H1 (cell line): ENCODE data around the gene SCN3A. TPM values are rescaled to one million over a fixed set of nuclear protein-coding genes. Genes with fewer than 3 reads are reported as not detected.

Experiments
- CTCF ChIA-PET: fragments of 300-600 bp; sonication (Branson Sonifier 250); formaldehyde crosslinking; loops from one replicate; lab custom pipeline; 2021; ENCODE audit not compliant: partially characterized antibody; lab: Charles Lee
- POLR2A ChIA-PET: fragments of 300-600 bp; sonication (Branson Sonifier 250); formaldehyde crosslinking; loops from one replicate; lab custom pipeline; 2021; ENCODE audit warnings: inconsistent platforms; ENCODE audit not compliant: partially characterized antibody; lab: Charles Lee
- DNase-seq, 2 experiments: peaks; one replicate each; pipeline versions ENCODE4 v3.0.0 to v3.0.0-alpha.2; 2010 to 2022; ENCODE audit warnings: low spot score in 2 of 2, low read depth in 1 of 2, mixed read lengths in 1 of 2
- FAIRE-seq: peaks from 2 replicates; lab custom pipeline; 2011; peaks lifted over from hg19 to GRCh38; lab: Jason Lieb, UNC
- H2AFZ ChIP-seq: 2 replicates; pipeline ENCODE4 v1.8.1; 2012; ENCODE audit warnings: low read length, inconsistent platforms
- H2AK5ac ChIP-seq: 2 replicates; pipeline ENCODE4 v1.6.1; 2013; ENCODE audit warnings: low read depth, low read length
- H2BK120ac ChIP-seq: replicated peaks from 2 replicates; pipeline ENCODE3; 2013; ENCODE audit warnings: low read depth, low read length, inconsistent platforms
- H2BK12ac ChIP-seq: 2 replicates; pipeline ENCODE4 v1.6.1; 2013; ENCODE audit warnings: low read depth, low read length
- H2BK15ac ChIP-seq: 2 replicates; pipeline ENCODE4 v1.6.1; 2013; ENCODE audit warnings: low read length
- H2BK20ac ChIP-seq: 2 replicates; pipeline ENCODE4 v1.6.1; 2013; ENCODE audit warnings: low read length
- H2BK5ac ChIP-seq: 2 replicates; pipeline ENCODE4 v1.6.1; 2013; ENCODE audit warnings: low read depth, low read length
- H3K14ac ChIP-seq: 2 replicates; pipeline ENCODE4 v1.6.1; 2013; ENCODE audit warnings: inconsistent platforms; ENCODE audit not compliant: insufficient read length
- H3K18ac ChIP-seq: 2 replicates; pipeline ENCODE4 v1.6.1; 2013; ENCODE audit warnings: low read length; ENCODE audit errors: extremely low read depth
- H3K23ac ChIP-seq: 2 replicates; pipeline ENCODE4 v1.6.1; 2013; ENCODE audit warnings: inconsistent platforms; ENCODE audit not compliant: insufficient read length
- H3K23me2 ChIP-seq: 2 replicates; pipeline ENCODE4 v1.6.1; 2013; ENCODE audit warnings: low read depth, low read length
- H3K27ac ChIP-seq: 2 replicates; pipeline ENCODE4 v1.6.1; 2011; ENCODE audit warnings: low read depth, low read length, inconsistent platforms
- H3K27me3 ChIP-seq, 4 experiments: replicated peaks in 1 of 4; 1 replicate in 1 of 4; 2 replicates in 3 of 4; pipeline versions ENCODE4 v1.6.1 to v1.8.1; 2011 to 2013; ENCODE audit warnings: low read length in 3 of 4, mild to moderate bottlenecking in 3 of 4, inconsistent platforms in 2 of 4, mixed read lengths in 2 of 4, moderate library complexity in 1 of 4; ENCODE audit not compliant: control insufficient read depth in 3 of 4, insufficient read depth in 3 of 4; ENCODE audit errors: extremely low read depth in 1 of 4
- H3K36me3 ChIP-seq, 4 experiments: 2 replicates each; pipeline versions ENCODE4 v1.6.1 to v1.8.1; 2011 to 2013; ENCODE audit warnings: mild to moderate bottlenecking in 4 of 4, low read length in 3 of 4, moderate library complexity in 2 of 4, control low read depth in 1 of 4, inconsistent platforms in 1 of 4; ENCODE audit not compliant: insufficient read depth in 4 of 4, control insufficient read depth in 2 of 4
- H3K4ac ChIP-seq: replicated peaks from 2 replicates; pipeline ENCODE3; 2013; ENCODE audit warnings: low read length, low read depth, mixed read lengths, inconsistent platforms; ENCODE audit not compliant: insufficient read length
- H3K4me1 ChIP-seq, 4 experiments: replicated peaks in 1 of 4; 1 replicate in 1 of 4; 2 replicates in 3 of 4; pipeline versions ENCODE4 v1.6.1 to v1.8.1; 2011 to 2013; ENCODE audit warnings: low read length in 3 of 4, inconsistent platforms in 2 of 4, mixed read lengths in 1 of 4; ENCODE audit not compliant: insufficient read depth in 4 of 4, control insufficient read depth in 3 of 4
- H3K4me2 ChIP-seq, 2 experiments: 2 replicates each; pipeline versions ENCODE4 v1.6.1 to v1.8.1; 2011 to 2013; ENCODE audit warnings: low read depth in 2 of 2, low read length in 2 of 2, control low read depth in 1 of 2, inconsistent platforms in 1 of 2, mild to moderate bottlenecking in 1 of 2; ENCODE audit not compliant: insufficient read depth in 1 of 2
- H3K4me3 ChIP-seq, 4 experiments: fragments of 200-600, 300-600 bp in 1 of 4; sonication (generic), shearing (Covaris generic), sonication (Bioruptor Twin) in 1 of 4; 2 replicates each; pipeline versions ENCODE4 v1.5.1 to v1.8.1; 2011 to 2016; ENCODE audit warnings: low read length in 4 of 4, low read depth in 3 of 4, control low read depth in 2 of 4, inconsistent platforms in 2 of 4, mild to moderate bottlenecking in 2 of 4, mixed read lengths in 1 of 4, moderate library complexity in 1 of 4; ENCODE audit not compliant: insufficient read depth in 2 of 4; ENCODE audit errors: extremely low read depth in 1 of 4
- H3K56ac ChIP-seq: replicated peaks from 2 replicates; pipeline ENCODE3; 2013; ENCODE audit warnings: low read depth, mild to moderate bottlenecking, mixed read lengths, low read length, inconsistent platforms; ENCODE audit not compliant: insufficient read length
- H3K79me1 ChIP-seq: 2 replicates; pipeline ENCODE4 v1.6.1; 2013; ENCODE audit warnings: low read depth, low read length, control low read depth
- H3K79me2 ChIP-seq, 2 experiments: 2 replicates each; pipeline versions ENCODE4 v1.6.1 to v1.8.1; 2012 to 2013; ENCODE audit warnings: low read length in 2 of 2, mild to moderate bottlenecking in 2 of 2, inconsistent platforms in 1 of 2; ENCODE audit not compliant: insufficient read depth in 2 of 2, control insufficient read depth in 1 of 2
- H3K9ac ChIP-seq, 4 experiments: replicated peaks in 1 of 4; 1 replicate in 1 of 4; 2 replicates in 3 of 4; pipeline versions ENCODE4 v1.6.1 to v1.8.1; 2011 to 2013; ENCODE audit warnings: low read depth in 3 of 4, low read length in 3 of 4, control low read depth in 2 of 4, mild to moderate bottlenecking in 2 of 4, moderate library complexity in 2 of 4, inconsistent platforms in 1 of 4; ENCODE audit errors: extremely low read depth in 1 of 4
- H3K9me3 ChIP-seq, 2 experiments: 2 replicates each; pipeline versions ENCODE4 v1.6.1 to v1.8.1; 2012 to 2013; ENCODE audit warnings: mild to moderate bottlenecking in 2 of 2, moderate library complexity in 2 of 2, control low read depth in 1 of 2, inconsistent platforms in 1 of 2, low read depth in 1 of 2, low read length in 1 of 2, mixed read lengths in 1 of 2; ENCODE audit not compliant: insufficient read depth in 2 of 2
- H4K20me1 ChIP-seq, 2 experiments: replicated peaks in 1 of 2; 2 replicates each; pipeline versions ENCODE3 to v1.8.1; 2011 to 2013; ENCODE audit warnings: inconsistent platforms in 2 of 2, low read length in 2 of 2, mild to moderate bottlenecking in 1 of 2; ENCODE audit not compliant: insufficient read depth in 2 of 2, control insufficient read depth in 1 of 2
- H4K5ac ChIP-seq: 2 replicates; pipeline ENCODE4 v1.6.1; 2013; ENCODE audit warnings: low read length, low read depth, mixed read lengths, inconsistent platforms; ENCODE audit not compliant: insufficient read length
- H4K8ac ChIP-seq: 2 replicates; pipeline ENCODE4 v1.8.0; 2013; ENCODE audit warnings: mild to moderate bottlenecking, moderate library complexity, low read length, inconsistent platforms; ENCODE audit not compliant: insufficient read depth; ENCODE audit errors: extremely low read depth
- H4K91ac ChIP-seq: replicated peaks from 2 replicates; pipeline ENCODE3; 2013; ENCODE audit warnings: low read length, mixed read lengths, inconsistent platforms; ENCODE audit not compliant: insufficient read length
- BACH1 ChIP-seq: IDR thresholded peaks from 2 replicates; pipeline ENCODE4 v1.6.1; 2012; ENCODE audit warnings: low read length, improper control_type of control experiment
- BCL11A ChIP-seq, 2 experiments: IDR thresholded peaks; one replicate each; pipeline ENCODE4 v1.6.1; 2011; ENCODE audit warnings: low read depth in 2 of 2, low read length in 2 of 2, mild to moderate bottlenecking in 2 of 2
- BRCA1 ChIP-seq: IDR thresholded peaks from 2 replicates; pipeline ENCODE4 v1.6.1; 2012; ENCODE audit warnings: low read depth, low read length, improper control_type of control experiment
- GABPA ChIP-seq: IDR thresholded peaks from 2 replicates; pipeline ENCODE4 v1.6.1; 2011; ENCODE audit warnings: mild to moderate bottlenecking, low read length, moderate library complexity, borderline replicate concordance; ENCODE audit not compliant: insufficient read depth
- JUN ChIP-seq: IDR thresholded peaks from 2 replicates; pipeline ENCODE4 v1.6.1; 2011; ENCODE audit warnings: low read depth, mild to moderate bottlenecking, improper control_type of control experiment, low read length
- NRF1 ChIP-seq: IDR thresholded peaks from 2 replicates; pipeline ENCODE4 v1.6.1; 2011; ENCODE audit warnings: mild to moderate bottlenecking, low read depth, low read length, improper control_type of control experiment
- SIRT6 ChIP-seq: IDR thresholded peaks from one replicate; pipeline ENCODE4 v1.7.1; 2012; ENCODE audit warnings: low read length, inconsistent platforms
- SIX5 ChIP-seq: IDR thresholded peaks from 2 replicates; pipeline ENCODE4 v1.6.1; 2011; ENCODE audit warnings: mild to moderate bottlenecking, low read depth, low read length
- SP4 ChIP-seq: IDR thresholded peaks from 2 replicates; pipeline ENCODE4 v1.6.1; 2012; ENCODE audit warnings: low read length, inconsistent platforms
- SRF ChIP-seq: IDR thresholded peaks from 2 replicates; pipeline ENCODE4 v1.6.1; 2011; ENCODE audit warnings: mild to moderate bottlenecking, low read depth, low read length, moderate library complexity
- TAF7 ChIP-seq: optimal IDR thresholded peaks from 2 replicates; pipeline ENCODE3; 2011; ENCODE audit warnings: low read depth, mild to moderate bottlenecking, inconsistent platforms, low read length, moderate library complexity, borderline replicate concordance
- TBP ChIP-seq: IDR thresholded peaks from 2 replicates; pipeline ENCODE4 v1.6.1; 2011; ENCODE audit warnings: low read depth, low read length, improper control_type of control experiment
- WGBS, 2 experiments: shearing (Covaris generic) in 1 of 2; methylation state at CpG; one replicate each; pipeline versions ENCODE4 v1.1.6 to v1.1.7; 2013 to 2015; ENCODE audit warnings: low lambda C conversion rate in 2 of 2, mixed read lengths in 2 of 2, inconsistent platforms in 1 of 2, low coverage in 1 of 2, missing lambda C conversion rate in 1 of 2; ENCODE audit not compliant: insufficient replicate concordance in 2 of 2, insufficient coverage in 1 of 2, insufficient read length in 1 of 2; ENCODE audit errors: extremely low coverage in 1 of 2, missing lambda C conversion rate in 1 of 2; 5-methylcytosine and 5-hydroxymethylcytosine counted together
- polyA plus RNA-seq, 7 experiments: library from polyadenylated mRNA; depleted of rRNA in 3 of 7; stranded (reverse) in 5 of 7; unstranded in 2 of 7; fragments of >200 nt in 5 of 7; fragments of 200-250 nt in 2 of 7; gene quantifications; 1 replicate in 5 of 7; 2 replicates in 1 of 7; 4 replicates in 1 of 7; pipeline versions ENCODE4 v1.2.1 to v1.2.3, GENCODE V29; 2011 to 2013; ENCODE audit warnings: missing spikeins in 2 of 7, mixed read lengths in 2 of 7
- total RNA-seq: library from RNA; stranded (reverse); fragmentation: NEBNext Ultra II Directional; extraction: Animal tissue kit (Norgen Biotek cat#: 25700); gene quantifications from 2 replicates; pipeline ENCODE4 v1.2.1, GENCODE V29; 2021
- TF ChIP-seq, protein P1 (sequence below): IDR thresholded peaks from 2 replicates; pipeline ENCODE4 v1.6.1; 2011; ENCODE audit warnings: low read length, improper control_type of control experiment
- TF ChIP-seq, protein P2 (sequence below): IDR thresholded peaks from 2 replicates; pipeline ENCODE4 v1.6.1; 2012; ENCODE audit warnings: inconsistent platforms

The SCN3A gene
- total and polyA plus RNA-seq, 2 of the 8 experiments (the other 6 are each of a cell fraction or from before 2014, with no cell fraction given) = 0.02 TPM; not detected in 1

DNA sequence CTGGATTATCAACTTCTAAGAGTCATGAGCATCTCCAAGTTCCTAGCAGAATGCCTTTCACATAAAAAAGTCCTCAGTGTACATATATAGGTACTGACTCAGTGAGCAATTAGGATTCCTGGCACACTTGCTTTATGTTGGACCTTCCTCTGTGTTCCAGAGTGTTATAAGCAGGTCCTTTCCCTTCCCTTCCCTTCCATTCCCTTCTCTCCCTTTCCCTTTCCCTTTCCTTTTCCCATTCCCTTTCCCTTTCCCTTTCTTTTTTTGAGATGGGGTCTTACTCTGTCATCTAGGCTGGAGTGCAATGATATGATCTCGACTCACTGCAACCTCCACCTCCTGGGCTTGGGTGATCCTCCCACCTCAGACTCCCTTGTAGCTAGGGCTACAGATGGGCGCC is 48.7 kb downstream of the SCN3A start:
- 83% methylated on average over 2 of the region's 2 CpGs; no CpG with 5 or more reads in 1 of the 2 experiments for WGBS, 2 experiments
- CTCF ChIA-PET = interaction anchor here (0.9 to 1.6 kb wide), 3 partner anchors 11 to 137 kb away, joined by 3 to 5 read pairs (median 4); no protein-coding TSS in a partner anchor
- TF ChIP-seq, protein P1, sequence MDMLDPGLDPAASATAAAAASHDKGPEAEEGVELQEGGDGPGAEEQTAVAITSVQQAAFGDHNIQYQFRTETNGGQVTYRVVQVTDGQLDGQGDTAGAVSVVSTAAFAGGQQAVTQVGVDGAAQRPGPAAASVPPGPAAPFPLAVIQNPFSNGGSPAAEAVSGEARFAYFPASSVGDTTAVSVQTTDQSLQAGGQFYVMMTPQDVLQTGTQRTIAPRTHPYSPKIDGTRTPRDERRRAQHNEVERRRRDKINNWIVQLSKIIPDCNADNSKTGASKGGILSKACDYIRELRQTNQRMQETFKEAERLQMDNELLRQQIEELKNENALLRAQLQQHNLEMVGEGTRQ = no peak
- TF ChIP-seq SIX5 (no peak), SIRT6 (no peak), BCL11A (IDR thresholded peaks at IDR 0.05; ENCODE audit: low read depth in 2 of 2, low read length in 2 of 2) (no peak), NRF1 (no peak), TBP (no peak), GABPA (no peak), JUN (no peak), BACH1 (no peak), TAF7 (no peak), BRCA1 (no peak), SRF (no peak), SP4 (no peak)
- TF ChIP-seq, protein P2, sequence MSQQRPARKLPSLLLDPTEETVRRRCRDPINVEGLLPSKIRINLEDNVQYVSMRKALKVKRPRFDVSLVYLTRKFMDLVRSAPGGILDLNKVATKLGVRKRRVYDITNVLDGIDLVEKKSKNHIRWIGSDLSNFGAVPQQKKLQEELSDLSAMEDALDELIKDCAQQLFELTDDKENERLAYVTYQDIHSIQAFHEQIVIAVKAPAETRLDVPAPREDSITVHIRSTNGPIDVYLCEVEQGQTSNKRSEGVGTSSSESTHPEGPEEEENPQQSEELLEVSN = no peak

More for the DNA sequence above, 48.7 kb downstream of the SCN3A start:
- no peak overlapping the region for H2BK5ac ChIP-seq
- no peaks in the 10 kb centered on the region for H3K4me1 ChIP-seq
- no peak overlapping the region for H2AK5ac ChIP-seq
- no peaks in the 10 kb centered on the region for H3K27me3 ChIP-seq
- H2BK120ac ChIP-seq = no peak overlapping the region
- no peak overlapping the region for H3K4me2 ChIP-seq
- FAIRE-seq (no peak), DNase-seq (no peak)
- H3K9ac ChIP-seq = no peak overlapping the region
- no peak overlapping the region for H3K4me3 ChIP-seq
- H3K18ac ChIP-seq = no peak overlapping the region
- H4K20me1 ChIP-seq = no peaks in the 10 kb centered on the region
- H3K23ac ChIP-seq = no peak overlapping the region
- H2BK15ac ChIP-seq = no peak overlapping the region
- H3K4ac ChIP-seq = no peak overlapping the region
- H3K23me2 ChIP-seq = no peaks in the 10 kb centered on the region; the same call in 1 of the 2 replicates
- H3K79me2 ChIP-seq = no peaks in the 10 kb centered on the region
- no peak overlapping the region for H3K14ac ChIP-seq
- no peak overlapping the region; the same call in 1 of the 2 replicates for H2AFZ ChIP-seq
- no peak overlapping the region for H3K56ac ChIP-seq
- POLR2A ChIA-PET = no interaction called here
- no peak overlapping the region for H4K8ac ChIP-seq
- H3K9me3 ChIP-seq = no peaks in the 10 kb centered on the region
- H4K5ac ChIP-seq = no peak overlapping the region
- H4K91ac ChIP-seq = no peak overlapping the region
- H2BK12ac ChIP-seq = no peak overlapping the region
- no peak overlapping the region for H2BK20ac ChIP-seq
- H3K27ac ChIP-seq = no peak overlapping the region
- no peaks in the 10 kb centered on the region for H3K79me1 ChIP-seq
- no peaks in the 10 kb centered on the region for H3K36me3 ChIP-seq
